Activated T-cell treated with anti-CD3 and anti-CD28 coated beads, Interleukin-2, amount 50 U/mL, for 4 hours (primary cell): ENCODE results near the gene LCA5. TPM values are rescaled to one million over a fixed set of nuclear protein-coding genes. Genes with fewer than 3 reads are reported as not detected.

Experiments used
- ATAC-seq, 2 donors: fragments of 200-7000 bp; cut with Tn5 transposase; one replicate each; pipeline ENCODE4 v1.10.0; 2021
- DNase-seq: peaks from one replicate; pipeline ENCODE4 v3.0.0-alpha.2; 2020
- H3K27me3 Mint-ChIP-seq: one replicate; pipeline ENCODE4 v1.8.0; 2021; ENCODE audit warnings: low read depth, mixed read lengths
- H3K36me3 Mint-ChIP-seq: one replicate; pipeline ENCODE4 v1.8.0; 2022; ENCODE audit warnings: mixed read lengths; ENCODE audit not compliant: insufficient read depth
- H3K4me1 Mint-ChIP-seq: one replicate; pipeline ENCODE4 v1.8.0; 2021; ENCODE audit warnings: low read depth, mixed read lengths
- H3K4me3 Mint-ChIP-seq: one replicate; pipeline ENCODE4 v1.8.0; 2021; ENCODE audit warnings: mild to moderate bottlenecking, moderate library complexity, mixed read lengths
- H3K9me3 Mint-ChIP-seq: one replicate; pipeline ENCODE4 v1.8.0; 2021; ENCODE audit warnings: mixed read lengths
- total RNA-seq, 3 donors: library from RNA; stranded (reverse); gene quantifications; one replicate each; pipeline ENCODE4 v1.2.1, GENCODE V29; 2021

Gene LCA5
- total RNA-seq, 3 donors from 2014 or later, result 0.11 to 0.21 (median 0.18) TPM

GRCh38 chr6:79518842-79519241 is 18.4 kb downstream of the LCA5 start:
- no peak for ATAC-seq
- H3K4me3 Mint-ChIP-seq, result no peak overlapping the region
- no peaks in the 10 kb centered on the region for H3K4me1 Mint-ChIP-seq
- DNase-seq, result no peak
- H3K27me3 Mint-ChIP-seq, result no peaks in the 10 kb centered on the region
- H3K9me3 Mint-ChIP-seq, result no peaks in the 10 kb centered on the region
- no peaks in the 10 kb centered on the region for H3K36me3 Mint-ChIP-seq

GRCh38 chr6:79515436-79515835 is 21.8 kb downstream of the LCA5 start:
- Mint-ChIP-seq H3K27me3 (no peaks in the 10 kb centered on the region), H3K4me3 (no peak overlapping the region), H3K9me3 (no peaks in the 10 kb centered on the region), H3K36me3 (no peaks in the 10 kb centered on the region), H3K4me1 (no peaks in the 10 kb centered on the region)
- ATAC-seq (no peak), DNase-seq (no peak)

GRCh38 chr6:79513111-79513510 is 24.1 kb downstream of the LCA5 start:
- H3K4me1 Mint-ChIP-seq, result no peaks in the 10 kb centered on the region
- H3K9me3 Mint-ChIP-seq, result no peaks in the 10 kb centered on the region
- no peak overlapping the region for H3K4me3 Mint-ChIP-seq
- DNase-seq, result no peak
- no peak for ATAC-seq
- no peaks in the 10 kb centered on the region for H3K36me3 Mint-ChIP-seq
- H3K27me3 Mint-ChIP-seq, result no peaks in the 10 kb centered on the region

- DNase-seq (no peak), ATAC-seq (no peak)
- Mint-ChIP-seq H3K9me3 (no peaks in the 10 kb centered on the region), H3K4me1 (no peaks in the 10 kb centered on the region), H3K36me3 (no peaks in the 10 kb centered on the region), H3K27me3 (no peaks in the 10 kb centered on the region), H3K4me3 (no peak overlapping the region)
Observed at GRCh38 chr6:79512014-79512413, 25.2 kb downstream of the LCA5 start.

GRCh38 chr6:79510707-79511106 is 26.5 kb downstream of the LCA5 start:
- Mint-ChIP-seq H3K9me3 (no peaks in the 10 kb centered on the region), H3K27me3 (no peaks in the 10 kb centered on the region), H3K4me1 (no peaks in the 10 kb centered on the region), H3K36me3 (no peaks in the 10 kb centered on the region), H3K4me3 (no peak overlapping the region)
- DNase-seq (no peak), ATAC-seq (no peak)

- ATAC-seq (no peak), DNase-seq (no peak)
- Mint-ChIP-seq H3K4me1 (no peaks in the 10 kb centered on the region), H3K36me3 (no peaks in the 10 kb centered on the region), H3K9me3 (no peaks in the 10 kb centered on the region), H3K4me3 (no peak overlapping the region), H3K27me3 (no peaks in the 10 kb centered on the region)
Observed at GRCh38 chr6:79506251-79506650, 31.0 kb downstream of the LCA5 start.

GRCh38 chr6:79504372-79504771 is 32.9 kb downstream of the LCA5 start:
- no peaks in the 10 kb centered on the region for H3K27me3 Mint-ChIP-seq
- no peaks in the 10 kb centered on the region for H3K36me3 Mint-ChIP-seq
- H3K9me3 Mint-ChIP-seq, result no peaks in the 10 kb centered on the region
- H3K4me3 Mint-ChIP-seq, result no peak overlapping the region
- ATAC-seq (no peak), DNase-seq (no peak)
- no peaks in the 10 kb centered on the region for H3K4me1 Mint-ChIP-seq

- no peaks in the 10 kb centered on the region for H3K9me3 Mint-ChIP-seq
- no peaks in the 10 kb centered on the region for H3K36me3 Mint-ChIP-seq
- DNase-seq (no peak), ATAC-seq (no peak)
- no peak overlapping the region for H3K4me3 Mint-ChIP-seq
- H3K27me3 Mint-ChIP-seq, result no peaks in the 10 kb centered on the region
- no peaks in the 10 kb centered on the region for H3K4me1 Mint-ChIP-seq
Observed at GRCh38 chr6:79498842-79499241, 38.4 kb downstream of the LCA5 start.

- H3K9me3 Mint-ChIP-seq, result no peaks in the 10 kb centered on the region
- no peaks in the 10 kb centered on the region for H3K4me1 Mint-ChIP-seq
- H3K27me3 Mint-ChIP-seq, result no peaks in the 10 kb centered on the region
- no peaks in the 10 kb centered on the region for H3K36me3 Mint-ChIP-seq
- DNase-seq (no peak), ATAC-seq (no peak)
- H3K4me3 Mint-ChIP-seq, result no peak overlapping the region
Observed at GRCh38 chr6:79495246-79495645, 42.0 kb downstream of the LCA5 start.

GRCh38 chr6:79494841-79495240 is 42.4 kb downstream of the LCA5 start:
- ATAC-seq (no peak), DNase-seq (no peak)
- H3K4me1 Mint-ChIP-seq, result no peaks in the 10 kb centered on the region
- H3K27me3 Mint-ChIP-seq, result no peaks in the 10 kb centered on the region
- H3K9me3 Mint-ChIP-seq, result no peaks in the 10 kb centered on the region
- no peaks in the 10 kb centered on the region for H3K36me3 Mint-ChIP-seq
- H3K4me3 Mint-ChIP-seq, result no peak overlapping the region

- H3K36me3 Mint-ChIP-seq, result no peaks in the 10 kb centered on the region
- no peak for ATAC-seq
- DNase-seq, result no peak
- H3K27me3 Mint-ChIP-seq, result peaks cover 13% of the 10 kb centered on the region
- H3K4me1 Mint-ChIP-seq, result no peaks in the 10 kb centered on the region
- no peak overlapping the region for H3K4me3 Mint-ChIP-seq
- no peaks in the 10 kb centered on the region for H3K9me3 Mint-ChIP-seq
Observed at GRCh38 chr6:79470728-79471127, 66.5 kb downstream of the LCA5 start.

GRCh38 chr6:79469376-79470246 is 67.6 kb downstream of the LCA5 start:
- Mint-ChIP-seq H3K4me1 (no peaks in the 10 kb centered on the region), H3K27me3 (peaks cover 13% of the 10 kb centered on the region), H3K9me3 (no peaks in the 10 kb centered on the region), H3K4me3 (no peak overlapping the region), H3K36me3 (no peaks in the 10 kb centered on the region)
- ATAC-seq (no peak), DNase-seq (no peak)

GRCh38 chr6:79468587-79468986 is 68.6 kb downstream of the LCA5 start:
- Mint-ChIP-seq H3K4me1 (no peaks in the 10 kb centered on the region), H3K9me3 (no peaks in the 10 kb centered on the region), H3K36me3 (no peaks in the 10 kb centered on the region), H3K27me3 (peaks cover 13% of the 10 kb centered on the region), H3K4me3 (no peak overlapping the region)
- DNase-seq (no peak), ATAC-seq (no peak)

GRCh38 chr6:79468116-79468515 is 69.1 kb downstream of the LCA5 start:
- Mint-ChIP-seq H3K4me1 (no peaks in the 10 kb centered on the region), H3K9me3 (no peaks in the 10 kb centered on the region), H3K27me3 (peaks cover 13% of the 10 kb centered on the region), H3K36me3 (no peaks in the 10 kb centered on the region), H3K4me3 (no peak overlapping the region)
- ATAC-seq (no peak), DNase-seq (no peak)

- Mint-ChIP-seq H3K36me3 (no peaks in the 10 kb centered on the region), H3K4me3 (no peak overlapping the region), H3K9me3 (no peaks in the 10 kb centered on the region), H3K4me1 (no peaks in the 10 kb centered on the region), H3K27me3 (peaks cover 11% of the 10 kb centered on the region)
- ATAC-seq, result no peak
- DNase-seq, result no peak
Observed at GRCh38 chr6:79467716-79468115, 69.5 kb downstream of the LCA5 start.
